Esophagus (tissue), 2 donors: ENCODE measurements around the gene RAVER2. TPM values are rescaled to one million over a fixed set of nuclear protein-coding genes. Genes with fewer than 3 reads are reported as not detected.
"Not testable (repeated sequence)": the region's sequence is repeated elsewhere in the genome, so short reads cannot be mapped to it uniquely, and the experiment has no call there.

ENCODE experiments used
- H3K27ac ChIP-seq, 2 donors: one replicate each; pipeline ENCODE4 v1.5.1; 2013; ENCODE audit warnings: low read depth in 2 of 2, mild to moderate bottlenecking in 2 of 2, inconsistent platforms in 1 of 2, low read length in 1 of 2, moderate library complexity in 1 of 2
- H3K27me3 ChIP-seq, 2 donors: one replicate each; pipeline ENCODE4 v1.6.1; 2013; ENCODE audit warnings: low read length in 2 of 2, control low read depth in 1 of 2, mild to moderate bottlenecking in 1 of 2; ENCODE audit not compliant: insufficient read depth in 2 of 2, control insufficient read depth in 1 of 2
- H3K36me3 ChIP-seq, 2 donors: one replicate each; pipeline ENCODE4 v1.6.1; 2013; ENCODE audit warnings: low read length in 1 of 2; ENCODE audit not compliant: control insufficient read depth in 2 of 2, insufficient read depth in 2 of 2
- H3K4me1 ChIP-seq, 2 donors: one replicate each; pipeline ENCODE4 v1.6.1; 2013; ENCODE audit warnings: low read length in 1 of 2; ENCODE audit not compliant: control insufficient read depth in 2 of 2, insufficient read depth in 2 of 2
- H3K4me3 ChIP-seq, 2 donors: one replicate each; pipeline ENCODE4 v1.5.1; 2013; ENCODE audit warnings: low read length in 2 of 2, mild to moderate bottlenecking in 2 of 2, low read depth in 1 of 2, moderate library complexity in 1 of 2
- H3K9me3 ChIP-seq, 2 donors: one replicate each; pipeline ENCODE4 v1.6.1; 2013; ENCODE audit warnings: mild to moderate bottlenecking in 2 of 2, low read depth in 1 of 2, low read length in 1 of 2, moderate library complexity in 1 of 2; ENCODE audit not compliant: control insufficient read depth in 2 of 2, insufficient read depth in 1 of 2
- WGBS, 2 donors: extraction: QIAGEN DNeasy Blood & Tissue Kit; methylation state at CpG; one replicate each; pipeline ENCODE4 v1.1.7; 2013; 5-methylcytosine and 5-hydroxymethylcytosine counted together
- polyA plus RNA-seq, 2 donors: library from polyadenylated mRNA; stranded (reverse); fragments of 200-250 nt; gene quantifications; one replicate each; pipeline ENCODE4 v1.2.3, GENCODE V29; 2013
- donor health status: healthy with polysubstance abuse.
- donor health status: Bipolar disorder and iron deficiency.

The RAVER2 gene
- polyA plus RNA-seq, 2 donors, result 4.4 to 7.3 TPM

GRCh38 chr1:64782044-64782443 lies 37.2 kb downstream of the RAVER2 start:
- not testable (repeated sequence) for H3K36me3 ChIP-seq, H3K9me3 ChIP-seq, H3K27me3 ChIP-seq, H3K27ac ChIP-seq, H3K4me1 ChIP-seq, H3K4me3 ChIP-seq
- 92 to 93% methylated on average over 6 of the region's 6 CpGs for WGBS, 2 donors

- H3K4me1 ChIP-seq, H3K27ac ChIP-seq, H3K4me3 ChIP-seq, H3K27me3 ChIP-seq, H3K9me3 ChIP-seq, H3K36me3 ChIP-seq: not testable (repeated sequence)
- WGBS, 2 donors, result 92 to 95% methylated on average over 5 of the region's 5 CpGs
Measured at GRCh38 chr1:64782848-64783247, 38.0 kb downstream of the RAVER2 start.

DNA sequence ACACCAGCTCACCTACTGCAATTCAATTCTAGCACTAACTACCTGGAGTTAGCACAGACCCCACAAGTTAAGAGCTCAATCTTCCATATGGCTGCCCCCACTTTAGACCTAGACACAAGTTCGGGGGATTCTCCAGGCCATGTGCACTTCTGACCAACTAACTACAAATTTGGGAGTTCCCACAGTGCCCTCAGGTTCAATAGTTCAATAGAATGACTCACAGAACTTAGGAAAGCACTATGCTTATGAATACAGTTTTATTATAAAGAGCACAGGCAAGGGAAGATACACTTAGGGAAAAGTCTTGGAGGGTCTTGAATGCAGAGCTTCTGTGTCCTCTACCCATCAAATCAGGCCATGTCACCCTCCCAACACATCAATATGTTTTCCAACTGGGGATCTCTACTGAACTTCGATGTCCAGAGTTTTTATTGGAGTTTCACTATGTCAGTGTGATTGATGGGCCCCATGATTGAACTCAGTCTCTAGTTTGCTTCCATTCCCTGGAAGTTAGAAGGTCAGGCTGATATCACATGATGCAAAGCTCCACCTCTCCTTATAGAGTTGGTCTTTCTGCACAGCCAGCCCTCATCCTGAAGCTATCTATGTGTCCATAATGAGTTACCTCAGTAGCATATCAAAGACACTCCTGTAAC lies 46.1 kb downstream of the RAVER2 start:
- Histone ChIP-seq H3K27ac (no peak overlapping the region), H3K4me3 (no peak overlapping the region), H3K36me3 (no peaks in the 10 kb centered on the region), H3K4me1 (peaks cover 0 to 3% of the 10 kb centered on the region in 2 donors), H3K27me3 (no peaks in the 10 kb centered on the region), H3K9me3 (peaks cover 0 to 9% of the 10 kb centered on the region in 2 donors)
- WGBS, 2 donors, result 90 to 95% methylated on average over 2 of the region's 2 CpGs

- no peaks in the 10 kb centered on the region for H3K9me3 ChIP-seq
- H3K36me3 ChIP-seq, result no peaks in the 10 kb centered on the region
- no peak overlapping the region for H3K27ac ChIP-seq
- no peak overlapping the region for H3K4me3 ChIP-seq
- H3K27me3 ChIP-seq, result no peaks in the 10 kb centered on the region
- no peaks in the 10 kb centered on the region for H3K4me1 ChIP-seq
Measured at GRCh38 chr1:64798872-64799271, 54.0 kb downstream of the RAVER2 start.

GRCh38 chr1:64801851-64802523 lies 57.1 kb downstream of the RAVER2 start:
- 97 to 98% methylated on average over 6 of the region's 6 CpGs for WGBS, 2 donors
- H3K4me1 ChIP-seq, result no peaks in the 10 kb centered on the region
- H3K36me3 ChIP-seq, result no peaks in the 10 kb centered on the region
- no peaks in the 10 kb centered on the region for H3K9me3 ChIP-seq
- H3K4me3 ChIP-seq, result no peak overlapping the region
- H3K27ac ChIP-seq, result no peak overlapping the region
- H3K27me3 ChIP-seq, result no peaks in the 10 kb centered on the region

- Histone ChIP-seq H3K27ac (no peak overlapping the region), H3K27me3 (no peaks in the 10 kb centered on the region), H3K36me3 (peaks cover 2 to 3% of the 10 kb centered on the region in 2 donors), H3K4me3 (no peak overlapping the region), H3K4me1 (no peaks in the 10 kb centered on the region), H3K9me3 (no peaks in the 10 kb centered on the region)
Measured at GRCh38 chr1:64809309-64809708, 64.4 kb downstream of the RAVER2 start.

- H3K27me3 ChIP-seq, result no peaks in the 10 kb centered on the region
- no peak overlapping the region for H3K4me3 ChIP-seq
- WGBS, 2 donors, result 85 to 89% methylated on average over 1 of the region's 1 CpG
- H3K27ac ChIP-seq, result no peak overlapping the region
- H3K4me1 ChIP-seq, result no peaks in the 10 kb centered on the region
- peaks cover 2 to 3% of the 10 kb centered on the region in 2 donors for H3K36me3 ChIP-seq
- no peaks in the 10 kb centered on the region for H3K9me3 ChIP-seq
Measured at GRCh38 chr1:64810001-64810400, 65.1 kb downstream of the RAVER2 start.

- Histone ChIP-seq H3K36me3 (peaks cover 3% of the 10 kb centered on the region in 2 donors), H3K4me1 (no peaks in the 10 kb centered on the region), H3K27ac (no peak overlapping the region), H3K27me3 (no peaks in the 10 kb centered on the region), H3K9me3 (no peaks in the 10 kb centered on the region), H3K4me3 (no peak overlapping the region)
- 93 to 96% methylated on average over 6 of the region's 6 CpGs for WGBS, 2 donors
Measured at GRCh38 chr1:64811131-64811530, 66.3 kb downstream of the RAVER2 start.

GRCh38 chr1:64814427-64814826 lies 69.6 kb downstream of the RAVER2 start:
- 100% methylated on average over 1 of the region's 1 CpG for WGBS, 2 donors
- H3K4me1 ChIP-seq, result no peaks in the 10 kb centered on the region
- peaks cover 0 to 2% of the 10 kb centered on the region in 2 donors for H3K36me3 ChIP-seq
- no peaks in the 10 kb centered on the region for H3K27me3 ChIP-seq
- no peak overlapping the region for H3K27ac ChIP-seq
- H3K4me3 ChIP-seq, result no peak overlapping the region
- no peaks in the 10 kb centered on the region for H3K9me3 ChIP-seq

DNA sequence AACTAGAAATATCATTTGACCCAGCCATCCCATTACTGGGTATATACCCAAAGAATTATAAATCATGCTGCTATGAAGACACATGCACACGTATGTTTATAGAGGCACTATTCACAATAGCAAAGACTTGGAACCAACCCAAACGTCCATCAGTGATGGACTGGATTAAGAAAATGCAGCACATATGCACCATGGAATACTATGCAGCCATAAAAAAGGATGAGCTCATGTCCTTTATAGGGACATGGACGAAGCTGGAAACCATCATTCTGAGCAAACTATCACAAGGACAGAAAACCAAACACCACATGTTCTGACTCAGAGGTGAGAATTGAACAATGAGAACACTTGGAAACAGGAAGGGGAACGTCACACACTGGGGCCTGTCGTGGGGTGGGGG lies 72.5 kb downstream of the RAVER2 start:
- WGBS, 2 donors, result 89 to 91% methylated on average over 5 of the region's 5 CpGs
- H3K9me3 ChIP-seq, result not testable (repeated sequence)

More for the DNA sequence above, 72.5 kb downstream of the RAVER2 start:
- H3K27ac ChIP-seq, H3K27me3 ChIP-seq, H3K36me3 ChIP-seq, H3K4me3 ChIP-seq, H3K4me1 ChIP-seq: not testable (repeated sequence)
